Measurements from ENCODE around the gene OBP2B. TPM values are rescaled to one million over a fixed set of nuclear protein-coding genes. Genes with fewer than 3 reads are reported as not detected.
A peak's percentile ranks its signal among the peaks of the same experiment; 100 is the strongest.

OBP2B gene
- total and polyA plus RNA-seq, 9 of the 15 experiments (the other 6 are each of a cell fraction or from before 2014, with no cell fraction given), result not detected

DNA sequence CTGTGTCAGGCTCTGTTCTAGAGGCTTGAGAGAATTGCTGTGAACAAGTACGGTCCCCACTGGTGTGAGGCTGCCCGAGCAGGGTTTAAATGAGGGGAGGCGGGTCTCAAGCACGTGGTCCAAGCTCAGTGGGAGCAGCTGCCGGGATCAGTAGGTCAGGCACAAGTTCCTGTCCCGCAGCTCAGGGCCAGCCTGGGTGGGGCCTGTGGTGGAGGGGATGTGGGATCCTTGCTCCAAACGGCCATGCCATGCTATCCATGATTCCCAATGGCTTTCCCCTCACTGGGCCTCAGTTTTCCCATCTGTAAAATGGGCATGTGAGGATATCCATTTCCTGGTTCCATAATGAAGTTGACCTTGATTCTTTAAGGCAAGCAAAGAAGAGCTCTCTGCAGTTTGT is 17.1 kb downstream of the OBP2B start (continued):
- TF ChIP-seq, protein P1, sequence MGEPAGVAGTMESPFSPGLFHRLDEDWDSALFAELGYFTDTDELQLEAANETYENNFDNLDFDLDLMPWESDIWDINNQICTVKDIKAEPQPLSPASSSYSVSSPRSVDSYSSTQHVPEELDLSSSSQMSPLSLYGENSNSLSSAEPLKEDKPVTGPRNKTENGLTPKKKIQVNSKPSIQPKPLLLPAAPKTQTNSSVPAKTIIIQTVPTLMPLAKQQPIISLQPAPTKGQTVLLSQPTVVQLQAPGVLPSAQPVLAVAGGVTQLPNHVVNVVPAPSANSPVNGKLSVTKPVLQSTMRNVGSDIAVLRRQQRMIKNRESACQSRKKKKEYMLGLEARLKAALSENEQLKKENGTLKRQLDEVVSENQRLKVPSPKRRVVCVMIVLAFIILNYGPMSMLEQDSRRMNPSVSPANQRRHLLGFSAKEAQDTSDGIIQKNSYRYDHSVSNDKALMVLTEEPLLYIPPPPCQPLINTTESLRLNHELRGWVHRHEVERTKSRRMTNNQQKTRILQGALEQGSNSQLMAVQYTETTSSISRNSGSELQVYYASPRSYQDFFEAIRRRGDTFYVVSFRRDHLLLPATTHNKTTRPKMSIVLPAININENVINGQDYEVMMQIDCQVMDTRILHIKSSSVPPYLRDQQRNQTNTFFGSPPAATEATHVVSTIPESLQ (CRISPR knock-in tag; IDR thresholded peaks at IDR 0.05), result no peak
- TF ChIP-seq SMARCA5 (IDR thresholded peaks at IDR 0.05), result 0 out of 2 replicates have a peak, but pooled peaks have one; percentile 26
- no peak for TF ChIP-seq SMARCA4 (IDR thresholded peaks at IDR 0.05)
- no peak for TF ChIP-seq ZNF644 (tag; IDR thresholded peaks at IDR 0.05; ENCODE audit: low read depth)
- TF ChIP-seq, protein P2, sequence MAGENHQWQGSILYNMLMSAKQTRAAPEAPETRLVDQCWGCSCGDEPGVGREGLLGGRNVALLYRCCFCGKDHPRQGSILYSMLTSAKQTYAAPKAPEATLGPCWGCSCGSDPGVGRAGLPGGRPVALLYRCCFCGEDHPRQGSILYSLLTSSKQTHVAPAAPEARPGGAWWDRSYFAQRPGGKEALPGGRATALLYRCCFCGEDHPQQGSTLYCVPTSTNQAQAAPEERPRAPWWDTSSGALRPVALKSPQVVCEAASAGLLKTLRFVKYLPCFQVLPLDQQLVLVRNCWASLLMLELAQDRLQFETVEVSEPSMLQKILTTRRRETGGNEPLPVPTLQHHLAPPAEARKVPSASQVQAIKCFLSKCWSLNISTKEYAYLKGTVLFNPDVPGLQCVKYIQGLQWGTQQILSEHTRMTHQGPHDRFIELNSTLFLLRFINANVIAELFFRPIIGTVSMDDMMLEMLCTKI (IDR thresholded peaks at IDR 0.05; ENCODE audit: partially characterized antibody), result no peak
- peak; percentile 67 to 76 for TF ChIP-seq KDM1A (IDR thresholded peaks at IDR 0.05)
- no peak for TF ChIP-seq ZSCAN29 (IDR thresholded peaks at IDR 0.05)
- no peak for TF ChIP-seq ZNF23 (CRISPR knock-in tag; IDR thresholded peaks at IDR 0.05)
- no peak for TF ChIP-seq MXI1 (IDR thresholded peaks at IDR 0.05; ENCODE audit: low read depth, low read length)
- no peak for TF ChIP-seq KLF6 (CRISPR knock-in tag; IDR thresholded peaks at IDR 0.05; ENCODE audit: borderline replicate concordance)
- TF ChIP-seq, protein P3, sequence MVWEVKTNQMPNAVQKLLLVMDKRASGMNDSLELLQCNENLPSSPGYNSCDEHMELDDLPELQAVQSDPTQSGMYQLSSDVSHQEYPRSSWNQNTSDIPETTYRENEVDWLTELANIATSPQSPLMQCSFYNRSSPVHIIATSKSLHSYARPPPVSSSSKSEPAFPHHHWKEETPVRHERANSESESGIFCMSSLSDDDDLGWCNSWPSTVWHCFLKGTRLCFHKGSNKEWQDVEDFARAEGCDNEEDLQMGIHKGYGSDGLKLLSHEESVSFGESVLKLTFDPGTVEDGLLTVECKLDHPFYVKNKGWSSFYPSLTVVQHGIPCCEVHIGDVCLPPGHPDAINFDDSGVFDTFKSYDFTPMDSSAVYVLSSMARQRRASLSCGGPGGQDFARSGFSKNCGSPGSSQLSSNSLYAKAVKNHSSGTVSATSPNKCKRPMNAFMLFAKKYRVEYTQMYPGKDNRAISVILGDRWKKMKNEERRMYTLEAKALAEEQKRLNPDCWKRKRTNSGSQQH (CRISPR knock-in tag; IDR thresholded peaks at IDR 0.05), result no peak
- TF ChIP-seq CHD4 (IDR thresholded peaks at IDR 0.05; ENCODE audit: insufficient read depth, insufficient replicate concordance, low read depth, low read length, poor library complexity, severe bottlenecking), result peak; percentile 88
- TF ChIP-seq, protein P4, sequence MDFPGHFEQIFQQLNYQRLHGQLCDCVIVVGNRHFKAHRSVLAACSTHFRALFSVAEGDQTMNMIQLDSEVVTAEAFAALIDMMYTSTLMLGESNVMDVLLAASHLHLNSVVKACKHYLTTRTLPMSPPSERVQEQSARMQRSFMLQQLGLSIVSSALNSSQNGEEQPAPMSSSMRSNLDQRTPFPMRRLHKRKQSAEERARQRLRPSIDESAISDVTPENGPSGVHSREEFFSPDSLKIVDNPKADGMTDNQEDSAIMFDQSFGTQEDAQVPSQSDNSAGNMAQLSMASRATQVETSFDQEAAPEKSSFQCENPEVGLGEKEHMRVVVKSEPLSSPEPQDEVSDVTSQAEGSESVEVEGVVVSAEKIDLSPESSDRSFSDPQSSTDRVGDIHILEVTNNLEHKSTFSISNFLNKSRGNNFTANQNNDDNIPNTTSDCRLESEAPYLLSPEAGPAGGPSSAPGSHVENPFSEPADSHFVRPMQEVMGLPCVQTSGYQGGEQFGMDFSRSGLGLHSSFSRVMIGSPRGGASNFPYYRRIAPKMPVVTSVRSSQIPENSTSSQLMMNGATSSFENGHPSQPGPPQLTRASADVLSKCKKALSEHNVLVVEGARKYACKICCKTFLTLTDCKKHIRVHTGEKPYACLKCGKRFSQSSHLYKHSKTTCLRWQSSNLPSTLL (IDR thresholded peaks at IDR 0.05), result no peak
- TF ChIP-seq NONO (IDR thresholded peaks at IDR 0.05; ENCODE audit: low read depth in 2 of 2, low read length in 1 of 2), result no peak
- TF ChIP-seq, protein P5, sequence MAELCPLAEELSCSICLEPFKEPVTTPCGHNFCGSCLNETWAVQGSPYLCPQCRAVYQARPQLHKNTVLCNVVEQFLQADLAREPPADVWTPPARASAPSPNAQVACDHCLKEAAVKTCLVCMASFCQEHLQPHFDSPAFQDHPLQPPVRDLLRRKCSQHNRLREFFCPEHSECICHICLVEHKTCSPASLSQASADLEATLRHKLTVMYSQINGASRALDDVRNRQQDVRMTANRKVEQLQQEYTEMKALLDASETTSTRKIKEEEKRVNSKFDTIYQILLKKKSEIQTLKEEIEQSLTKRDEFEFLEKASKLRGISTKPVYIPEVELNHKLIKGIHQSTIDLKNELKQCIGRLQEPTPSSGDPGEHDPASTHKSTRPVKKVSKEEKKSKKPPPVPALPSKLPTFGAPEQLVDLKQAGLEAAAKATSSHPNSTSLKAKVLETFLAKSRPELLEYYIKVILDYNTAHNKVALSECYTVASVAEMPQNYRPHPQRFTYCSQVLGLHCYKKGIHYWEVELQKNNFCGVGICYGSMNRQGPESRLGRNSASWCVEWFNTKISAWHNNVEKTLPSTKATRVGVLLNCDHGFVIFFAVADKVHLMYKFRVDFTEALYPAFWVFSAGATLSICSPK (IDR thresholded peaks at IDR 0.05; ENCODE audit: borderline replicate concordance), result no peak
- TF ChIP-seq CCAR2 (IDR thresholded peaks at IDR 0.05; ENCODE audit: low read depth, low read length), result no peak
- TF ChIP-seq ZNF354B (CRISPR knock-in tag; IDR thresholded peaks at IDR 0.05), result no peak
- TF ChIP-seq ZNF175 (CRISPR knock-in tag; IDR thresholded peaks at IDR 0.05; ENCODE audit: low read depth), result no peak
- TF ChIP-seq CSDE1 (IDR thresholded peaks at IDR 0.05), result no peak
- TF ChIP-seq GTF2A2 (tag; IDR thresholded peaks at IDR 0.05), result no peak
- TF ChIP-seq RFX7 (CRISPR knock-in tag; IDR thresholded peaks at IDR 0.05), result no peak
- peak in 1 of 2 experiments; percentile 65; a peak in 2 of 4 replicates for TF ChIP-seq RCOR1 (IDR thresholded peaks at IDR 0.05; ENCODE audit: borderline replicate concordance in 1 of 2, low read depth in 2 of 2, low read length in 2 of 2)

Data from K562 (cell line).